AG09319 (cell line): ENCODE data around the gene TIMP1.

Source experiments
- DNase-seq: peaks from one replicate; pipeline ENCODE4 v3.0.0-alpha.2; 2010; ENCODE audit warnings: low read depth; ENCODE audit errors: extremely low read depth
- TF ChIP-seq, protein P1 (sequence below): IDR thresholded peaks from 2 replicates; pipeline ENCODE4 v1.5.1; 2011; ENCODE audit warnings: low read depth, mild to moderate bottlenecking, inconsistent platforms, low read length, moderate library complexity

TIMP1 gene

DNA sequence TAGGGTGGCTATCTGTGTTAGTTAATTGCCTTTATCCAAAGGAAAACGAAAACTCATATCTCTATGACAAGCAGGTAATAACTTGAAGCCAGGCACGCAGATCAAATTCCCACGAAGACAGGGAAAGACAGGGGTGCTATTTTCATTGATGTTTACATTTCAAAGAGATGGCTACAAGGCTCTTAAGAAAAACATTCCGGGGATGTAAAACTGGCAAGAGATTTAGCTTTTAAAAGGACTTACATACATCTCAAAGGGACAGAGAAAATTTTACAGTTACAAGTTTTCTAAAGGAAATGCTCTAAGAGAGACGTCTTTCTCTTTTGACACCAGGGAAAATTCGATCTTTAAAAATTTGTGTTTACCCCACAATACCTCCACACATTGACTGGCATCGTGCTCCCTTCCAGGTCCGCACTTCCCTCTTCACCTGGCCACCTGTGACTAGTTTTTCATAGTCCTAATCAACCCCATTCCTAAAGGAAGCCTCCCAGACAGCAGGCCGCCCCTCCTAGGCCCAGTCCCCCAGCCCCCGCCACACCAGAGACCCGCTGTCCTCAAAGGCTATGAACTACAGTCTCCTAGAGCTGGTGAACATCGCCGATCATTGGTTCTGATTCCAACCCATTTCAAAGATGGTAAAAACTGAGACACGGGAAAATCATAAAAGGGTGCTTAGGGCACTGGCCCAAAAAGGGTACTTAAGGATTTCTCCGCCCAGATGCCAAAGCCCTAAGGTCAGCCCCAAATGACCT lies 21.9 kb upstream of the TIMP1 start:
- TF ChIP-seq, protein P1, sequence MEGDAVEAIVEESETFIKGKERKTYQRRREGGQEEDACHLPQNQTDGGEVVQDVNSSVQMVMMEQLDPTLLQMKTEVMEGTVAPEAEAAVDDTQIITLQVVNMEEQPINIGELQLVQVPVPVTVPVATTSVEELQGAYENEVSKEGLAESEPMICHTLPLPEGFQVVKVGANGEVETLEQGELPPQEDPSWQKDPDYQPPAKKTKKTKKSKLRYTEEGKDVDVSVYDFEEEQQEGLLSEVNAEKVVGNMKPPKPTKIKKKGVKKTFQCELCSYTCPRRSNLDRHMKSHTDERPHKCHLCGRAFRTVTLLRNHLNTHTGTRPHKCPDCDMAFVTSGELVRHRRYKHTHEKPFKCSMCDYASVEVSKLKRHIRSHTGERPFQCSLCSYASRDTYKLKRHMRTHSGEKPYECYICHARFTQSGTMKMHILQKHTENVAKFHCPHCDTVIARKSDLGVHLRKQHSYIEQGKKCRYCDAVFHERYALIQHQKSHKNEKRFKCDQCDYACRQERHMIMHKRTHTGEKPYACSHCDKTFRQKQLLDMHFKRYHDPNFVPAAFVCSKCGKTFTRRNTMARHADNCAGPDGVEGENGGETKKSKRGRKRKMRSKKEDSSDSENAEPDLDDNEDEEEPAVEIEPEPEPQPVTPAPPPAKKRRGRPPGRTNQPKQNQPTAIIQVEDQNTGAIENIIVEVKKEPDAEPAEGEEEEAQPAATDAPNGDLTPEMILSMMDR: no peak
- DNase-seq: no peak

DNA sequence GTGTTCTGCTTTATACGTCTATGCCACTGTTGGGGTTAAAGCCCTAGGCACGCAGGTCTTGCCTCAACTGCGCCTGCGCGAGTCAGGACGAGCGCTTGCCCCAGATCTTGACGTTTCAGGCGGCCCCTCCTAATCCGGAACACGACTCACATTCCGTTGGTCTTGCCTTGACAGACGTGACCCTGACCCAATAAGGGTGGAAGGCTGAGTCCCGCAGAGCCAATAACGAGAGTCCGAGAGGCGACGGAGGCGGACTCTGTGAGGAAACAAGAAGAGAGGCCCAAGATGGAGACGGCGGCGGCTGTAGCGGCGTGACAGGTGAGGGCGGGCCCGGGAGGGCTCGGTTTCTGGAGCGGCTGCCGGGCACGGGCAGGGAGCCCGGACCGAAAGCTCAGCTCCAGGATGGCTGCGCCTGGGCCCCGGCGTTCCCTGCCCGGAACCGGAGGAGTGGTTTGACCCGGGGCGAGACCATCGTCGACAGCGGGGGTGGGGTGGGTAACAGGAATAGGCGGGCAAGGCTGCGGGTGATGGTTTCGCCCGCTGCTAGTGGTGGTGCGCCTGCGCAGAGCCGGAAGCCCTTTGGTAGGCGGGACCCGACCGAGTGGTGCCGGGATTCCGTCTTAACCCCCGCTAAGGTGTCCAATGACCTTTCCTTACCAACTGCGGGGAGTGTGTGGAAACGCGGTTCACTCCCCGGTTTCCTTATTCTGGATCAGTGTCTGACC lies 21.1 kb upstream of the TIMP1 start, which contains the start of gene ARAF:
ARAF (plus strand) TSS at position 272 of the 725 bp plus-strand sequence. CDS start 1,763 bp downstream, outside the sequence.
- TF ChIP-seq, protein P1: no peak
- DNase-seq: peak; percentile 99

DNA sequence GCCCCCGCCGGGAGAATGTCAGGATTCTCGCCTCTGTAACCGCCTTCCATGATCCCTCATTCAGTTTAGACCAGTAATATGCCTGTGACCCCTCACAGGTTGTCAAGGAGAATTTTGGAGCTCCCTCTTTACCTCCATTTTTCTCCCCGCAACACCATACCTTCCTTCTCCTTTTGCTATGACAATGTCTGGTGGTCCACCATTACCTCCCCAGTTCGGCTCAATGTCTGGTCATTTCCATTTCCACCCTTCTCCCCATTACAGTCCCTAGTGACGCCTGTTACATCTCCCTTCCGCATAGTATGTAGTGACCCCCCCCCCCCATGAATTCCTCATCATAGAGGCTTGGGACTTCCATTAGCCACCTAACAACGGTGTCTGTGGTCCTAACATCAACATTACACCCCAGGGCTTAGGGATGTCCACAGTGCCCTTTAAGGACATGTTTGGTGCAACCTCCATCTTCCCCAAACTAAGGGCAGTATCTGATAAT lies 20.5 kb upstream of the TIMP1 start:
- DNase-seq: no peak
- TF ChIP-seq, protein P1: no peak

DNA sequence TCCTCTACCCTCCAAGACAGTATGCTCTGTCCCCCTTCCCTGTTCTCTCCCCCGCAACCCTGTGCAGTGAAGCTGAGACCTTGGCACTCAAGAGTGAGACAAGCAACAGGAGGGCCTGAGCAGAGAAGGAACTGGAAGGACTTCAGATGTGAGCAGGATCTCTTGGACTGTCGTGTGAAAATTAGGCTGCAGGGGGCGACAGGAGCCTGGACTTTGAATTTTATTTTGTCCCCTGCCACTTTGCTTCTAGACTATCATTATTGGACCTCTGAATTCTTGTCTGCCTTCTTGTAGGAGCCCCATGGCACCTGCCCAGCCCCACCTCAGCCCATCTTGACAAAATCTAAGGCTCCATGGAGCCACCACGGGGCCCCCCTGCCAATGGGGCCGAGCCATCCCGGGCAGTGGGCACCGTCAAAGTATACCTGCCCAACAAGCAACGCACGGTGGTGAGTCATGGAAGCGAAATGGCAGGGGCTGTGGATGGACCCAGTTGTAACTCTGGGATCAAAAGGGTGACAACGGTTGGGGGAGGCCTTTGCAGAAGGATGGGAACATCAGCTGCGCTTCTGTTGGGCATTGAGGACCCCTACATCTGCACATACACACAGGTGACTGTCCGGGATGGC lies 19.5 kb upstream of the TIMP1 start:
- DNase-seq: no peak
- TF ChIP-seq, protein P1: peak; percentile 27

DNA sequence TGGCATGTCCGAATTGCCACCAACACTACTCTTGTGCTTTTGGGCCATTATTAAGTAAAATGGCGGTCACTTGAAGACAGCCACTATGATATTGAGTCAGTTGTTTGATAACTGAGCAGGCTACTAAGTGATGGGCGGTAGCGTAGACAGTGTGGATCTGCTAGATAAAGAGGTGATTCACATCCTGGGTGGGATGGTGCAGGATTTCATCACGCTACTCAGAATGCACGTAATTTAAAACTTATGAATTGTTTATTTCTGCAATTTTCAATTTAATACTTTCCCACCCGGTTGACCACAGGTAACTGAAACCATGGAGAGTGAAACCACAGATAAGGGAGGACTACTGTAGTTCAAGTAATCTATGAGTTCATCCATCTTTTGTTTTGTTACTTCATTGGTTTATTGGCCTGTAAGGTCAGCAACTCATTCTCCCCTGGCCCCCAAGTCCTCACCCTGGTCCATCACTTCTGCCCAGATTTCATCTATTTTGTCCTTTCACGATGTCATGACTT lies 18.4 kb upstream of the TIMP1 start:
- DNase-seq: no peak
- TF ChIP-seq, protein P1: no peak

DNA sequence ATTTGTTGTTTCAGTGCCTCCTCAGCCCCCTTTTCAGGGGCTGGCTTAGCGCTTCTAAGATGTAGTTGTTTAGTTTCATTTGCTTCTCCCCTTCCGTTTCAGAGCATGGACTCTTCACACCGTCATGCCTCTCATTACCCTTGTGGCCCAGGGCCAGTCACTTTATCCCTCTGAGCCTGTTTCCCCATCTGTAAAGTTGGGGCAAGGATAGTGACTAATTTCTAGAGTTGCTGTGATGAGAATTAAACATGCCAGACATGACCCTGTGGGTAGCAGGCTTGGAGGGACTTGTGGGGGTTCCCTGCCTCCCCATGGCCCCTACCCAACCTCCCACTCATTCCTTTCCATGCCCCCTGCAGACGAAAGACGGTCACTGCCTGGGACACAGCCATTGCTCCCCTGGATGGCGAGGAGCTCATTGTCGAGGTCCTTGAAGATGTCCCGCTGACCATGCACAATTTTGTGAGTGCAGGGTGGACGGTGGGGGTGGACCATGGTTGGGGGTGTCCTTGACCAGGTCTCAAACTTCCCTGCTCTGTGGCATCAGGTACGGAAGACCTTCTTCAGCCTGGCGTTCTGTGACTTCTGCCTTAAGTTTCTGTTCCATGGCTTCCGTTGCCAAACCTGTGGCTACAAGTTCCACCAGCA lies 17.7 kb upstream of the TIMP1 start:
- no peak for DNase-seq
- TF ChIP-seq, protein P1: no peak
